Activated effector memory CD4-positive, alpha-beta T cell treated with anti-CD3 and anti-CD28 coated beads, Interleukin-2, amount 50 U/mL, for 16 hours (primary cell): Measurements from ENCODE around the gene CT45A3.
A peak's percentile ranks its signal among the peaks of the same experiment; 100 is the strongest.
"Not testable (repeated sequence)": the region's sequence is repeated elsewhere in the genome, so short reads cannot be mapped to it uniquely, and the experiment has no call there.

ENCODE experiments used
- DNase-seq: peaks from one replicate; pipeline ENCODE4 v3.0.0-alpha.2; 2020

The CT45A3 gene, protein sequence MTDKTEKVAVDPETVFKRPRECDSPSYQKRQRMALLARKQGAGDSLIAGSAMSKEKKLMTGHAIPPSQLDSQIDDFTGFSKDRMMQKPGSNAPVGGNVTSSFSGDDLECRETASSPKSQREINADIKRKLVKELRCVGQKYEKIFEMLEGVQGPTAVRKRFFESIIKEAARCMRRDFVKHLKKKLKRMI

DNA sequence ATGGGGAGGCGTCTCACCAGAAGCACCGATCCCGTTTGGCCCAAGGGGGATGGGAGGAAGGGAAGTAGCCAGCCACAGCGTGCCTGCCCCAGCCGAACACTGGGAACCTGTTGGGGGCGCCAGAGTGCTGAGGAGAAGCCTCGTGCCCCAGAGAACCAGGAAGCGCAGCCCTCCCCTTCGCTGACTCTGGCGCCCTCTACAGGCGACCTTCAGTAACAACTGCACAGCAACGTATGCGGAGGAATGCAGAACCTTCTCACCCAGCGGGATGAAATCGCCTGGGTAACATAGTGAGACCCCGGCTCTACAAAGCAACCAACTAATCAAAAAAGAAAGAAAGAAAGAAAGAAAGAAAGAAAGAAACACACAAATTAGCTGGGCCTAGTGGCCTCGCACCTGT is at the start of gene CT45A3:
Gene CT45A3 (minus strand): TSS at position 101 of the 400 bp plus-strand sequence. CDS start 3,747 bp downstream, outside the sequence.
- not testable (repeated sequence) for DNase-seq

DNA sequence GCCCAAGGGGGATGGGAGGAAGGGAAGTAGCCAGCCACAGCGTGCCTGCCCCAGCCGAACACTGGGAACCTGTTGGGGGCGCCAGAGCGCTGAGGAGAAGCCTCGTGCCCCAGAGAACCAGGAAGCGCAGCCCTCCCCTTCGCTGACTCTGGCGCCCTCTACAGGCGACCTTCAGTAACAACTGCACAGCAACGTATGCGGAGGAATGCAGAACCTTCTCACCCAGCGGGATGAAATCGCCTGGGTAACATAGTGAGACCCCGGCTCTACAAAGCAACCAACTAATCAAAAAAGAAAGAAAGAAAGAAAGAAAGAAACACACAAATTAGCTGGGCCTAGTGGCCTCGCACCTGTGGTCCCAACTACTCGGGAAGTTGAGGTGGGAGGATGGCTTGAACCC is 34.7 kb upstream of the CT45A3 start, which contains the start of gene CT45A6:
Gene CT45A6 (minus strand): TSS at position 101 of the 400 bp plus-strand sequence. CDS start 3,794 bp downstream, outside the sequence.
- DNase-seq = not testable (repeated sequence)

DNA sequence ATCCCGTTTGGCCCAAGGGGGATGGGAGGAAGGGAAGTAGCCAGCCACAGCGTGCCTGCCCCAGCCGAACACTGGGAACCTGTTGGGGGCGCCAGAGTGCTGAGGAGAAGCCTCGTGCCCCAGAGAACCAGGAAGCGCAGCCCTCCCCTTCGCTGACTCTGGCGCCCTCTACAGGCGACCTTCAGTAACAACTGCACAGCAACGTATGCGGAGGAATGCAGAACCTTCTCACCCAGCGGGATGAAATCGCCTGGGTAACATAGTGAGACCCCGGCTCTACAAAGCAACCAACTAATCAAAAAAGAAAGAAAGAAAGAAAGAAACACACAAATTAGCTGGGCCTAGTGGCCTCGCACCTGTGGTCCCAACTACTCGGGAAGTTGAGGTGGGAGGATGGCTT is 17.4 kb upstream of the CT45A3 start, which contains the start of gene CT45A5:
Gene CT45A5 (minus strand): TSS at position 101 of the 400 bp plus-strand sequence. CDS start 3,774 bp downstream, outside the sequence.
- DNase-seq = not testable (repeated sequence)

DNA sequence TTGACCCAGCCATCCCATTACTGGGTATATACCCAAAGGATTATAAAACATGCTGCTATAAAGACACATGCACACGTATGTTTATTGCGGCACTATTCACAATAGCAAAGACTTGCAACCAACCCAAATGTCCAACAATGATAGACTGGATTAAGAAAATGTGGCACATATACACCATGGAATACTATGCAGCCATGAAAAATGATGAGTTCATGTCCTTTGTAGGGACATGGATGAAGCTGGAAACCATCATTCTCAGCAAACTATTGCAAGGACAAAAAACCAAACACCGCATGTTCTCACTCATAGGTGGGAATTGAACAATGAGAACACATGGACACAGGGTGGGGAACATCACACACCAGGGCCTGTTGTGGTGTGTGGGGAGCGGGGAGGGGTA is 23.3 kb downstream of the CT45A3 start:
- DNase-seq = not testable (repeated sequence)

DNA sequence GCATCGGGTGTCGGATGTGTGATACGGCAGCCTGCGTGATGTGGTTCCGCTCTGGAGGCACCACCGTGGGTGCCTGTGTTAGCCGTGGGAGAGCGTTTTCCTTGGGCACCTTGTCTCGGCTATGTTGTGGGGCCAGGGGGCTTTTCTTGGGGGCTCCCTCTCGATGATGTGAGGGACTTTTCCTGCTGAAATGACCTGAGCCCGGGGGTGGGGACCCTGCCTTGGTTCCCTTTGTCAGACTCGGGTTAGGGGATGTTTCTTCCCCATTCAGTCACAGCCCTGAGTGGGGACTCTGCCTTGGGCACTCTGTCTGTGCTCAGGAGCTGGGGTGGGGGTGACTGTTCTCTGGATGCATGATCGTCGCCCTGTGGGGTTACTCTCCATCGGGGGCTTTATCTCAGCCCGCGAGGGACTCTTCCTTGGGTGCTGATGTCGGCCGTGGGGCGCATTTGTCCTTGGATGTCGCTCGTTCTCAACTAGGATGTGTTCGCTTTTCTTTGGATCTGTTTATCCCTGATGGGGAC is 26.7 kb downstream of the CT45A3 start:
- DNase-seq = no peak

DNA sequence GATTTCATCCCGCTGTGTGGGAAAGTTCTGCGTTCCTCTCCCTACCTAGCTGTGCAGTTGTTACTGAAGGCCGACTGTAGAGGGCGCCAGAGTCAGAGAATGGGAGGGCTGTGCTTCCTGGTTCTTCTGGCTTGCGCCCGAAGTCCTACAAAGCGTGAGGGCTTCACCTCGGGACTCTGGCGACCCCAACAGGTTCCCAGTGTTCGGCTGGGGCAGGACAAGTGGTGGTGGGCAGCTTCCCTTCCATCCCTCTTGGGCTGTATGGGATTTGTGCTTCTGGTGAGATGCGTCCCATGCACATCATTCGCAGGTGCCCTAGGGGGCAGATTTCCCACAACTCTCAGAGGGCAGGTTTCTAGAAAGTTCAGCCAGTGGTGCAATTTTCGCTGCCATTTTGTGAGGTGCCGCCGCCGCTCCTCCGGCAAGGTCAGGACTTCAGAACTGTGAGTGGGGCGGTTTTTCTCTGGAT is 27.3 kb downstream of the CT45A3 start:
- peak; percentile 77 for DNase-seq

DNA sequence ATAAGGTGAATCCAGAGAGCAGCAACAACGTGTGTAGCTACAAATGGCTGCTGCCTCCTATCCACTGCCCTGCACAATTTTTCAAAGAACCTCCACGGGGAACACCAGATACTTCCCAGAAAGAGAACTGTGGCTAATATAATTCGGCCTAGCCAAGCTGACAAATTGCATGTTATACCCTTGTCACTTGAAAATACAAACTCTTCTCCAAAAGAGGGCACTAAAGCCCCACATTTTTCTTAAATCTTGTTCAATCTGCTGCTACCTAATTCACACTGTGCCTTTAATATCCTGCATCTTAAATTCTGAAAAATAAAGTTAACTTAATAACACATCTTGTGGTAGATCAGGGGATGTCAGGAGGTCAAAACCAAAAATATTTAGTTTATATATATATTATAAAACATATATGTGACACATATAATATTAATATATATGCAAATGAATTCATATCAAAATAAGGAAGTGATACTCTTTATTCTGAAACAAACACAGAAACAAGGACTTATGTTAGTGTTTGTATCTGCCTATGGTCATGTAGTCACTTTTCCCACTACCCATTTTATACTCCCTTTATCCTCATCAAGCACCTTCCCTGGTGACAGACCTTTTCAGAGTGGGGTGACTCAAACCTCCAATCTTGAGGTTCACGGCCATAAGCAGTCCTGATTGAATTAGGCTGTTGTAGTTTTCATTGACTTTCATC is 30.5 kb downstream of the CT45A3 start:
- DNase-seq = no peak

DNA sequence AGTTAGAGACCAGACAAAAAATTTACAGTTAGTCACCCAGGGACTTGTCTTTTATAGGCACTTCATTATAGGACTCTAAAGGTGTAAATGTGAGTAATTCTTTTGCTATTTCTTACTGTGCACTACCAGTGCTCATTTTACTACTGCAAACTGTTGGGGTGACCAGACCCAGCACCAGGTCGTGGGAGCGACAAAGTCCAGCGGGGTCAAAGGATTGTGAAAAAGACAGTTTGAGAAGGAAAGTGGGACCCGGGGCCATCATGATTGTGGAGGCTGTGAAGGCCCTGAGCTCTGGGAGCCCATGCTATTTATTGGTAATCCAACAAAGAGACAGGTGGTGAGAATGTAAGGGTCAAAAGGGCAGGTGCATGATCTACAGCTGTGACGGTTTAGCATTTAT is 33.3 kb downstream of the CT45A3 start:
- not testable (repeated sequence) for DNase-seq

DNA sequence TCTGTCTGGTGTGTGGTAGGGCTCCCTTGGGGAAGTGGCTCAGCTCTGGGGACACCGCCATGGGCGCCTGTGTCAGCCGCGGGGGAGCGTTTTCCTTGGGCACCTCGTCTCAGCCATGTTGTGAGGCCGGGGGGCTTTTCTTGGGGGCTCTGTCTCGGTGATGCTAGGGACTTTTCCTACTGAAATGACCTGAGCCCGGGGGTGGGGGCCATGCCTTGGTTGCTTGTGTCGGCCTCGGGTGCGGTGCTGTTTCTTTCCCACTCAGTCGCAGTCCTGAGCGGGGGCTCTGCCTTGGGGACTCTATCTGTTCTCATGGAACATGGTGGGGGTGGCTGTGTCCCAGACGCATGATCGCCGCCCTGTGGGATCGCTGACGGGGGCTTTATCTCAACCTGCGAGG is 54.2 kb downstream of the CT45A3 start:
- DNase-seq = no peak

DNA sequence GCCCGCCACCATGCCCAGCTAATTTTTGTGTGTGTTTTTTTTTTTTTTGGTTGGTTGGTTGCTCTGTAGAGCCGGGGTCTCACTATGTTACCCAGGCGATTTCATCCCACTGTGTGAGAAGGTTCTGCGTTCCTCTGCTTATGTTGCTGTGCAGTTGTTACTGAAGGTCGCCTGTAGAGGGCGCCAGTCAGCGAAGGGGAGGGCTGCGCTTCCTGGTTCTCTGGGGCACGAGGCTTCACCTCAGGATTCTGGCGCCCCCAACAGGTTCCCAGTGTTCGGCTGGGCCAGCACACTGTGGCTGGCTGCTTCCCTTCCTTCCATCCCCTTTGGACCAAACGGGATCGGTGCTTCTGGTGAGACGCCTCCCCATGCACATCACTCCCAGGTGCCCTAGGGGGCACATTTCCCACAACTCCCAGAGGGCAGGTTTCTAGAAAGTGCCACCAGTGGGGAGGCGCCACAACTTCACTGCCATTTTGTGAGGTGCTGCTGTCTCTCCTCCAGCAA is 54.8 kb downstream of the CT45A3 start, which contains the start of gene CT45A1:
Gene CT45A1 (plus strand): TSS at position 457 of the 507 bp plus-strand sequence. CDS start 5,302 bp downstream, outside the sequence.
- DNase-seq = peak; percentile 66
